Measurements from ENCODE around the gene TRMU.

DNA sequence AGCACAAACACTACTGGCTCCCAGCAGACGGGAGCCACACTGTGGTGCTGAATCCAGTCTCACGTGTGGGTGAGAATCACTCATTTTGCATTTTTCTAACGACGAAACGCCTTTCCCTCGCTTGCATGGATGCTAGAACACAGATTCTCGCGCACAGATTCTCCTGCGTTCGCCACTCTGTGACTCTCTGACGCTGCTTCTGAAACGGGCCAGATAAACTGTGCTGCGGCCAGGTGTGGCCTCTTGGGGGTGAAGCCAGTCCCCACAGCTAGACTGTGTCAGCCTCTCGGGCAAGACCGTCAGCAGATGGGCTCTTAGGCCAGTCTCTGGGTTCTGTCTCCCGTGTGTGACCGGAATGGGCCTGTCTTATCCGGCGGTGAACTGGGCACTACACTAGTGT, 44.6 kb downstream of the TRMU start:
- TF ChIP-seq, protein P1, sequence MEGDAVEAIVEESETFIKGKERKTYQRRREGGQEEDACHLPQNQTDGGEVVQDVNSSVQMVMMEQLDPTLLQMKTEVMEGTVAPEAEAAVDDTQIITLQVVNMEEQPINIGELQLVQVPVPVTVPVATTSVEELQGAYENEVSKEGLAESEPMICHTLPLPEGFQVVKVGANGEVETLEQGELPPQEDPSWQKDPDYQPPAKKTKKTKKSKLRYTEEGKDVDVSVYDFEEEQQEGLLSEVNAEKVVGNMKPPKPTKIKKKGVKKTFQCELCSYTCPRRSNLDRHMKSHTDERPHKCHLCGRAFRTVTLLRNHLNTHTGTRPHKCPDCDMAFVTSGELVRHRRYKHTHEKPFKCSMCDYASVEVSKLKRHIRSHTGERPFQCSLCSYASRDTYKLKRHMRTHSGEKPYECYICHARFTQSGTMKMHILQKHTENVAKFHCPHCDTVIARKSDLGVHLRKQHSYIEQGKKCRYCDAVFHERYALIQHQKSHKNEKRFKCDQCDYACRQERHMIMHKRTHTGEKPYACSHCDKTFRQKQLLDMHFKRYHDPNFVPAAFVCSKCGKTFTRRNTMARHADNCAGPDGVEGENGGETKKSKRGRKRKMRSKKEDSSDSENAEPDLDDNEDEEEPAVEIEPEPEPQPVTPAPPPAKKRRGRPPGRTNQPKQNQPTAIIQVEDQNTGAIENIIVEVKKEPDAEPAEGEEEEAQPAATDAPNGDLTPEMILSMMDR (optimal IDR thresholded peaks at IDR 0.05 in 1 of 3, IDR thresholded peaks at IDR 0.05 in 1 of 3, conservative IDR thresholded peaks at IDR 0.05 in 1 of 3; ENCODE audit: extremely low read depth in 1 of 3, insufficient read depth in 2 of 3, low read length in 3 of 3), result no peak
- TF ChIP-seq EZH2 (IDR thresholded peaks at IDR 0.05; ENCODE audit: low read length), result no peak

Data from keratinocyte (primary cell).